Right ventricle myocardium inferior (tissue), 1 donor: ENCODE data around the gene TMEM192. TPM values are rescaled to one million over a fixed set of nuclear protein-coding genes. Genes with fewer than 3 reads are reported as not detected.
"Not testable (repeated sequence)": the region's sequence is repeated elsewhere in the genome, so short reads cannot be mapped to it uniquely, and the experiment has no call there.

Experiments
- ATAC-seq: fragments of 200-7000 bp; cut with Tn5 transposase; one replicate; pipeline ENCODE4 v1.9.1; 2020; ENCODE audit warnings: mild to moderate bottlenecking, moderate library complexity
- DNase-seq: peaks from one replicate; pipeline ENCODE4 v3.0.0; 2021; ENCODE audit errors: missing footprints
- intact Hi-C: fragments of 100-400 bp; cut with DNase I; formaldehyde crosslinking; loops from one replicate; pipeline ENCODE4 v1.11.0; 2022
- total RNA-seq: library from RNA; stranded (reverse); fragmentation: NEBNext Ultra II Directional; extraction: Animal tissue kit (Norgen Biotek cat#: 25700); gene quantifications from one replicate; pipeline ENCODE4 v1.2.1, GENCODE V29; 2021
- donor health status: DM: no; HTN: yes; CAD: no; lungs with severe emphysema.

Gene TMEM192
- total RNA-seq, 1 donor from 2014 or later = 14.9 TPM

GRCh38 chr4:165101641-165102040 is 11.0 kb downstream of the TMEM192 start:
- no peak for DNase-seq
- no peak for ATAC-seq
- intact Hi-C loops = no loop called here

GRCh38 chr4:165096776-165097175 is 15.9 kb downstream of the TMEM192 start:
- ATAC-seq = no peak
- intact Hi-C loops = loop anchor here (5.0 kb wide), 1 partner anchor 319 kb away; no protein-coding TSS in a partner anchor
- DNase-seq = no peak

- ATAC-seq (no peak), DNase-seq (no peak)
- intact Hi-C loops = loop anchor here (5.0 kb wide), 1 partner anchor 318 kb away; no protein-coding TSS in a partner anchor
Measured at GRCh38 chr4:165095291-165095690, 17.4 kb downstream of the TMEM192 start.

GRCh38 chr4:165094873-165095272 is 17.8 kb downstream of the TMEM192 start:
- intact Hi-C loops = loop anchor here (5.0 kb wide), 1 partner anchor 318 kb away; no protein-coding TSS in a partner anchor
- DNase-seq (no peak), ATAC-seq (no peak)

GRCh38 chr4:165092187-165092586 is 20.5 kb downstream of the TMEM192 start:
- intact Hi-C loops, DNase-seq: not testable (repeated sequence)

GRCh38 chr4:165088366-165088765 is 24.3 kb downstream of the TMEM192 start:
- DNase-seq = no peak
- ATAC-seq = no peak
- intact Hi-C loops = no loop called here

More at GRCh38 chr4:165092187-165092586, 20.5 kb downstream of the TMEM192 start:
- not testable (repeated sequence) for ATAC-seq

GRCh38 chr4:165085946-165086345 is 26.7 kb downstream of the TMEM192 start:
- ATAC-seq = no peak
- no peak for DNase-seq
- intact Hi-C loops = no loop called here

GRCh38 chr4:165084787-165085186 is 27.9 kb downstream of the TMEM192 start:
- ATAC-seq, intact Hi-C loops, DNase-seq: not testable (repeated sequence)

- DNase-seq (no peak), ATAC-seq (no peak)
- intact Hi-C loops = no loop called here
Measured at GRCh38 chr4:165079476-165079875, 33.2 kb downstream of the TMEM192 start.

GRCh38 chr4:165077034-165077578 is 35.6 kb downstream of the TMEM192 start:
- ATAC-seq (no peak), DNase-seq (no peak)
- intact Hi-C loops = no loop called here

GRCh38 chr4:165073346-165073745 is 39.3 kb downstream of the TMEM192 start:
- intact Hi-C loops = loop anchor here (5.0 kb wide), 1 partner anchor 116 kb away; no protein-coding TSS in a partner anchor
- not testable (repeated sequence) for ATAC-seq

GRCh38 chr4:165070560-165070959 is 42.1 kb downstream of the TMEM192 start:
- DNase-seq (no peak), ATAC-seq (no peak)
- intact Hi-C loops = loop anchor here (5.0 kb wide), 1 partner anchor 113 kb away; no protein-coding TSS in a partner anchor

More at GRCh38 chr4:165073346-165073745, 39.3 kb downstream of the TMEM192 start:
- DNase-seq = not testable (repeated sequence)

- intact Hi-C loops = no loop called here
- no peak for ATAC-seq
- DNase-seq = no peak
Measured at GRCh38 chr4:165060938-165061337, 51.7 kb downstream of the TMEM192 start.

- DNase-seq = no peak
- ATAC-seq = no peak
- intact Hi-C loops = no loop called here
Measured at GRCh38 chr4:165059386-165059785, 53.3 kb downstream of the TMEM192 start.

GRCh38 chr4:165058666-165059065 is 54.0 kb downstream of the TMEM192 start:
- DNase-seq (no peak), ATAC-seq (no peak)
- intact Hi-C loops = no loop called here

- intact Hi-C loops = no loop called here
- DNase-seq = no peak
- ATAC-seq = no peak
Measured at GRCh38 chr4:165055601-165056000, 57.1 kb downstream of the TMEM192 start.

GRCh38 chr4:165053645-165054044 is 59.0 kb downstream of the TMEM192 start, which contains the start of gene TRIM75:
Gene TRIM75 (plus strand): TSS chr4:165053866. CDS start chr4:165059148, 5,282 bp downstream.
- intact Hi-C loops = no loop called here
- ATAC-seq = no peak
- DNase-seq = no peak

GRCh38 chr4:165052627-165053026 is 60.0 kb downstream of the TMEM192 start:
- intact Hi-C loops = no loop called here
- DNase-seq (no peak), ATAC-seq (no peak)

GRCh38 chr4:165048170-165048569 is 64.5 kb downstream of the TMEM192 start:
- ATAC-seq (no peak), DNase-seq (no peak)
- intact Hi-C loops = no loop called here

GRCh38 chr4:165031436-165032211 is 81.0 kb downstream of the TMEM192 start, which contains the start of gene TRIM60:
Gene TRIM60 (plus strand): TSS chr4:165031999. CDS start chr4:165040073, 8,074 bp downstream.
- ATAC-seq (no peak), DNase-seq (no peak)
- intact Hi-C loops = no loop called here
